Erythroblast (primary cell): ENCODE data around the gene HAGHL.

Experiments used
- GATA1 ChIP-seq: IDR thresholded peaks from 2 replicates; pipeline ENCODE4 v1.6.1; 2011; ENCODE audit warnings: low read depth, mild to moderate bottlenecking, control low read depth, low read length, moderate library complexity
- POLR2A ChIP-seq: IDR thresholded peaks from 2 replicates; pipeline ENCODE4 v1.6.1; 2011; ENCODE audit warnings: mild to moderate bottlenecking, low read length

DNA sequence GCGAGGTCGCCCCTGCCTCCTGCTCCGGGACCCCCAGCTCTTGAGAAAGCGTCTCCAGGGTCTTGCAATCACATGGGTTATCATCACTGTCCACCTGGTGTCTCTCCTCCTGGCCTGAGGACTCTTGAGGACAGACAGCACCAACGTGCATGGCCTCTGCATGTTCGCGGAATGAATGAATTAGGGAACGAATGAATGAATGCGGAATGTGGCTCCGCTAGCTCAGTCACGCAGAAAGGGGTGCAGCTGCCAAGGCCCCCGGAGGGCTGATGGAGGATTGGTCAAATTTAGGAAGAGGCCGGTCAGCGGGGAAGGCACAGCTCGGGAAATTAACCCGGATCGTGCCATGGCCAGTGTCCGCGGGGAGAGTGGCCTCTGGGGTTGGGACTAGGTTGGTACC, 24.6 kb upstream of the HAGHL start:
- TF ChIP-seq POLR2A (no peak), GATA1 (no peak)
